CD14-positive monocyte (primary cell): ENCODE data around the gene CIB4. TPM values are rescaled to one million over a fixed set of nuclear protein-coding genes. Genes with fewer than 3 reads are reported as not detected.

Experiments used
- DNase-seq, 3 donors: peaks; one replicate each; pipeline ENCODE4 v3.0.0-alpha.2; 2011 to 2022
- H2AFZ ChIP-seq: 2 replicates; pipeline ENCODE4 v1.6.0; 2012; ENCODE audit warnings: mild to moderate bottlenecking, low read depth, low read length, inconsistent platforms; ENCODE audit not compliant: insufficient read depth, poor library complexity, severe bottlenecking
- H3K27ac ChIP-seq, 2 donors: 1 replicate in 1 of 2; 2 replicates in 1 of 2; pipeline ENCODE4 v1.5.1; 2012 to 2013; ENCODE audit warnings: low read length in 2 of 2, control low read depth in 1 of 2, inconsistent platforms in 1 of 2, low read depth in 1 of 2, mild to moderate bottlenecking in 1 of 2
- H3K27me3 ChIP-seq, 2 donors: one replicate each; pipeline versions ENCODE4 v1.6.0 to v1.6.1; 2011 to 2013; ENCODE audit warnings: low read length in 2 of 2; ENCODE audit not compliant: control insufficient read depth in 2 of 2, insufficient read depth in 2 of 2
- H3K36me3 ChIP-seq, 2 donors: replicated peaks in 1 of 2; 1 replicate in 1 of 2; 2 replicates in 1 of 2; pipeline versions ENCODE4 v1.5.1 to v1.6.1; 2012 to 2013; ENCODE audit warnings: low read length in 2 of 2, control low read depth in 1 of 2, inconsistent platforms in 1 of 2, mild to moderate bottlenecking in 1 of 2; ENCODE audit not compliant: insufficient read depth in 2 of 2, control insufficient read depth in 1 of 2
- H3K4me1 ChIP-seq, 2 donors: 1 replicate in 1 of 2; 2 replicates in 1 of 2; pipeline versions ENCODE4 v1.5.1 to v1.6.1; 2012 to 2013; ENCODE audit warnings: low read length in 2 of 2, control low read depth in 1 of 2, inconsistent platforms in 1 of 2, mild to moderate bottlenecking in 1 of 2, moderate library complexity in 1 of 2; ENCODE audit not compliant: insufficient read depth in 2 of 2, control insufficient read depth in 1 of 2
- H3K4me2 ChIP-seq: replicated peaks from 2 replicates; pipeline ENCODE3; 2012; ENCODE audit warnings: low read length, moderate library complexity, mild to moderate bottlenecking; ENCODE audit not compliant: poor library complexity, severe bottlenecking; ENCODE audit errors: extremely low read depth
- H3K4me3 ChIP-seq, 3 experiments: fragments of 200-600 bp in 1 of 3; sonication (generic) in 1 of 3; replicated peaks in 1 of 3; 1 replicate in 2 of 3; 2 replicates in 1 of 3; pipeline ENCODE4 v1.5.1; 2011 to 2013; ENCODE audit warnings: low read length in 3 of 3, mild to moderate bottlenecking in 3 of 3, control low read depth in 2 of 3, low read depth in 2 of 3, inconsistent platforms in 1 of 3, moderate library complexity in 1 of 3
- H3K79me2 ChIP-seq: 2 replicates; pipeline ENCODE4 v1.6.0; 2012; ENCODE audit warnings: mild to moderate bottlenecking, control low read depth, inconsistent platforms, low read length, moderate library complexity; ENCODE audit not compliant: insufficient read depth
- H3K9ac ChIP-seq: 2 replicates; pipeline ENCODE4 v1.6.0; 2017; ENCODE audit warnings: low read length, mild to moderate bottlenecking; ENCODE audit not compliant: insufficient read depth, poor library complexity, severe bottlenecking
- H3K9me3 ChIP-seq, 2 donors: replicated peaks in 1 of 2; 1 replicate in 1 of 2; 2 replicates in 1 of 2; pipeline versions ENCODE4 v1.5.1 to v1.6.1; 2012 to 2013; ENCODE audit warnings: low read length in 2 of 2, control low read depth in 1 of 2; ENCODE audit not compliant: control insufficient read depth in 1 of 2, insufficient read depth in 1 of 2
- H4K20me1 ChIP-seq: 2 replicates; pipeline ENCODE4 v1.6.0; 2012; ENCODE audit warnings: mild to moderate bottlenecking, low read length, control low read depth, moderate library complexity; ENCODE audit not compliant: insufficient read depth
- H3K27ac Mint-ChIP-seq, 7 donors: one replicate each; pipeline ENCODE4 v1.8.0; 2020; ENCODE audit warnings: mild to moderate bottlenecking in 7 of 7, mixed read lengths in 7 of 7, moderate library complexity in 6 of 7, inconsistent platforms in 2 of 7
- H3K27me3 Mint-ChIP-seq, 3 donors: one replicate each; pipeline ENCODE4 v1.8.0; 2021 to 2022; ENCODE audit warnings: low read depth in 3 of 3, mild to moderate bottlenecking in 3 of 3, mixed read lengths in 3 of 3, moderate library complexity in 3 of 3, inconsistent platforms in 1 of 3
- H3K36me3 Mint-ChIP-seq, 2 donors: one replicate each; pipeline ENCODE4 v1.8.0; 2020; ENCODE audit warnings: mixed read lengths in 2 of 2, inconsistent platforms in 1 of 2, mild to moderate bottlenecking in 1 of 2
- H3K4me1 Mint-ChIP-seq: one replicate; pipeline ENCODE4 v1.8.0; 2020; ENCODE audit warnings: mild to moderate bottlenecking, mixed read lengths
- H3K4me3 Mint-ChIP-seq, 2 donors: one replicate each; pipeline ENCODE4 v1.8.0; 2020; ENCODE audit warnings: mild to moderate bottlenecking in 2 of 2, mixed read lengths in 2 of 2, moderate library complexity in 1 of 2
- H3K9me3 Mint-ChIP-seq, 7 donors: one replicate each; pipeline ENCODE4 v1.8.0; 2020 to 2022; ENCODE audit warnings: mixed read lengths in 7 of 7, mild to moderate bottlenecking in 6 of 7, moderate library complexity in 6 of 7, inconsistent platforms in 2 of 7
- WGBS: methylation state at CpG from one replicate; pipeline ENCODE4 v1.1.5; 2013; ENCODE audit warnings: missing lambda C conversion rate; ENCODE audit not compliant: insufficient coverage; 5-methylcytosine and 5-hydroxymethylcytosine counted together
- intact Hi-C, 2 donors: fragments of 100-400 bp; cut with micrococcal nuclease; formaldehyde crosslinking; loops; one replicate each; pipeline versions ENCODE4 v1.15.0 to v1.15.1; 2023
- polyA plus RNA-seq, 3 donors: library from polyadenylated mRNA; depleted of rRNA in 1 of 3; unstranded in 2 of 3; stranded (reverse) in 1 of 3; fragments of 300-500 nt in 2 of 3; fragments of >200 nt in 1 of 3; fragmentation: Illumina TruSeq in 2 of 3; gene quantifications; 1 replicate in 2 of 3; 2 replicates in 1 of 3; pipeline ENCODE4 v1.2.3, GENCODE V29; 2012 to 2021
- TF ChIP-seq, protein P1 (sequence below): fragments of 200-600 bp; IDR thresholded peaks from one replicate; pipeline ENCODE4 v1.8.0; 2022; ENCODE audit warnings: antibody characterized with exemption, mild to moderate bottlenecking

CIB4 gene
- polyA plus RNA-seq, 3 donors: not detected

- TF ChIP-seq, protein P1, sequence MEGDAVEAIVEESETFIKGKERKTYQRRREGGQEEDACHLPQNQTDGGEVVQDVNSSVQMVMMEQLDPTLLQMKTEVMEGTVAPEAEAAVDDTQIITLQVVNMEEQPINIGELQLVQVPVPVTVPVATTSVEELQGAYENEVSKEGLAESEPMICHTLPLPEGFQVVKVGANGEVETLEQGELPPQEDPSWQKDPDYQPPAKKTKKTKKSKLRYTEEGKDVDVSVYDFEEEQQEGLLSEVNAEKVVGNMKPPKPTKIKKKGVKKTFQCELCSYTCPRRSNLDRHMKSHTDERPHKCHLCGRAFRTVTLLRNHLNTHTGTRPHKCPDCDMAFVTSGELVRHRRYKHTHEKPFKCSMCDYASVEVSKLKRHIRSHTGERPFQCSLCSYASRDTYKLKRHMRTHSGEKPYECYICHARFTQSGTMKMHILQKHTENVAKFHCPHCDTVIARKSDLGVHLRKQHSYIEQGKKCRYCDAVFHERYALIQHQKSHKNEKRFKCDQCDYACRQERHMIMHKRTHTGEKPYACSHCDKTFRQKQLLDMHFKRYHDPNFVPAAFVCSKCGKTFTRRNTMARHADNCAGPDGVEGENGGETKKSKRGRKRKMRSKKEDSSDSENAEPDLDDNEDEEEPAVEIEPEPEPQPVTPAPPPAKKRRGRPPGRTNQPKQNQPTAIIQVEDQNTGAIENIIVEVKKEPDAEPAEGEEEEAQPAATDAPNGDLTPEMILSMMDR: no peak
- H3K27me3 ChIP-seq: no peaks in the 10 kb centered on the region
- no peak overlapping the region for H3K4me3 Mint-ChIP-seq
- no peaks in the 10 kb centered on the region for H3K36me3 ChIP-seq
- no peak overlapping the region for H2AFZ ChIP-seq
- no peak overlapping the region for H3K27ac ChIP-seq
- H3K9me3 Mint-ChIP-seq: no peaks in the 10 kb centered on the region
- H3K4me1 ChIP-seq: no peaks in the 10 kb centered on the region
- H3K4me1 Mint-ChIP-seq: no peaks in the 10 kb centered on the region
- no peaks in the 10 kb centered on the region for H3K36me3 Mint-ChIP-seq
- WGBS: 95% methylated on average over 17 of the region's 20 CpGs
- no peak overlapping the region for H3K27ac Mint-ChIP-seq
- peaks cover 0 to 11% (median 3%) of the 10 kb centered on the region in 3 donors for H3K27me3 Mint-ChIP-seq
- H4K20me1 ChIP-seq: no peaks in the 10 kb centered on the region
- H3K9me3 ChIP-seq: no peaks in the 10 kb centered on the region
- H3K79me2 ChIP-seq: no peaks in the 10 kb centered on the region
- no peak for DNase-seq
- no peak overlapping the region for H3K4me3 ChIP-seq
- H3K9ac ChIP-seq: no peak overlapping the region
- no peak overlapping the region for H3K4me2 ChIP-seq
- intact Hi-C loops: no loop called here
These were observed 104.6 kb downstream of the CIB4 start for GRCh38 chr2:26536371-26537068.

GRCh38 chr2:26535663-26536275 lies 105.4 kb downstream of the CIB4 start:
- TF ChIP-seq, protein P1: no peak
- Mint-ChIP-seq H3K27me3 (peaks cover under 1 to 9% (median 3%) of the 10 kb centered on the region in 3 donors), H3K4me3 (no peak overlapping the region), H3K9me3 (no peaks in the 10 kb centered on the region), H3K36me3 (no peaks in the 10 kb centered on the region), H3K27ac (no peak overlapping the region), H3K4me1 (no peaks in the 10 kb centered on the region)
- Histone ChIP-seq H3K9me3 (no peaks in the 10 kb centered on the region), H4K20me1 (no peaks in the 10 kb centered on the region), H3K4me1 (no peaks in the 10 kb centered on the region), H2AFZ (no peak overlapping the region), H3K9ac (no peak overlapping the region), H3K36me3 (no peaks in the 10 kb centered on the region), H3K27me3 (no peaks in the 10 kb centered on the region), H3K4me2 (no peak overlapping the region), H3K79me2 (no peaks in the 10 kb centered on the region), H3K4me3 (no peak overlapping the region), H3K27ac (no peak overlapping the region)
- 92% methylated on average over 6 of the region's 8 CpGs for whole genome bisulfite sequencing
- DNase-seq: no peak
- intact Hi-C loops: no loop called here
